Measurements from ENCODE around the gene TEP1.
"Not testable (repeated sequence)": the region's sequence is repeated elsewhere in the genome, so short reads cannot be mapped to it uniquely, and the experiment has no call there.

TEP1 gene

GRCh38 chr14:20347747-20348146 is 65.6 kb downstream of the TEP1 start:
- no peaks in the 10 kb centered on the region for H3K27me3 Mint-ChIP-seq
- no peaks in the 10 kb centered on the region for H3K9me3 Mint-ChIP-seq (ENCODE audit: low read depth)
- H3K4me1 Mint-ChIP-seq (ENCODE audit: low read depth), result peaks cover 13% of the 10 kb centered on the region
- peaks cover 10% of the 10 kb centered on the region for H3K36me3 Mint-ChIP-seq
- no peak overlapping the region for H3K27ac Mint-ChIP-seq
- H3K4me3 Mint-ChIP-seq, result no peak overlapping the region

DNA sequence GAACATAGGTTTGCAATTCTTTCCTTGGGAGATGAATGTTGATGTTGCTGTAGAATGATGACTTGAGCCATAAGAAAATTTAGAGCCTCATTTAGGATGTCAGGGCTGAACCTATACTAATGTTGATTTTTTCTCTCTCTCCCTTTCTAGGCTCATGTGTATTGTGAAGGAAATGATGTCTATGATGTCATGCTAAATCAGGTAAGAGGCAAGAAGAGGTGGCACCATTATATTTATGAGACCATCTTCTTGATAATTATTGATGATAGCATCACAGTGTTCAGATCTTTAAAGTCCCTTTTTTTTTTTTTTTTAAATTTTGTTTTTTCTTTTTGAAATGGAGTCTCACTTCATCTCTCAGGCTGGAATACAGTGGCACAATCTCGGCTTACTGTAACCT is 66.6 kb downstream of the TEP1 start:
- H3K4me3 Mint-ChIP-seq, result no peak overlapping the region
- H3K4me1 Mint-ChIP-seq (ENCODE audit: low read depth), result peaks cover 16% of the 10 kb centered on the region
- H3K27ac Mint-ChIP-seq, result no peak overlapping the region
- H3K27me3 Mint-ChIP-seq, result no peaks in the 10 kb centered on the region
- H3K36me3 Mint-ChIP-seq, result peaks cover 10% of the 10 kb centered on the region
- no peaks in the 10 kb centered on the region for H3K9me3 Mint-ChIP-seq (ENCODE audit: low read depth)

- no peaks in the 10 kb centered on the region for H3K9me3 Mint-ChIP-seq (ENCODE audit: low read depth)
- H3K4me1 Mint-ChIP-seq (ENCODE audit: low read depth), result peaks cover 16% of the 10 kb centered on the region
- peak overlapping the region; percentile 5 for H3K4me3 Mint-ChIP-seq
- peak overlapping the region; percentile 4 for H3K27ac Mint-ChIP-seq
- peaks cover 7% of the 10 kb centered on the region for H3K36me3 Mint-ChIP-seq
- H3K27me3 Mint-ChIP-seq, result no peaks in the 10 kb centered on the region
Observed at GRCh38 chr14:20345366-20345765, 67.9 kb downstream of the TEP1 start.

DNA sequence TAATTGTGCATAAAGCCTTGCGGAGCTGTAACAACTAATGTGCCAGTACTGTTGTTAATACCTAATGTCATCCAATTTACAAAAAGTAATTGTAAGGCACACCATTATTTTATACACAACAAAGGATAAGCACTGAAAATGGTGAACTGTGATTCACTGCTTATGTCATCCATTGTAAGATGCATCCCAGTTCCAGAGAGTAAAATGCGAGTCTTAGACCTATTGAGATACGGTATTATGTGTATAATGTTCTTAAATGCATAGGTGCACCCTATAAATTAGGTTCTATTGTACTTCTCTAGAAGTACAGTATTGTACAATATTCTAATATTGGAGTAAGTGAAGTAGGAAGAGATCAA is 69.5 kb downstream of the TEP1 start:
- Mint-ChIP-seq H3K9me3 (ENCODE audit: low read depth) (no peaks in the 10 kb centered on the region), H3K4me3 (peak overlapping the region; percentile 98), H3K27me3 (no peaks in the 10 kb centered on the region), H3K36me3 (peaks cover 7% of the 10 kb centered on the region), H3K4me1 (ENCODE audit: low read depth) (peaks cover 16% of the 10 kb centered on the region), H3K27ac (peak overlapping the region; percentile 96)

- Mint-ChIP-seq H3K36me3 (peaks cover 7% of the 10 kb centered on the region), H3K27ac (peak within 1 kb of the TSS; percentile 96), H3K4me1 (ENCODE audit: low read depth) (peaks cover 16% of the 10 kb centered on the region), H3K4me3 (peak within 1 kb of the TSS; percentile 98), H3K27me3 (no peaks in the 10 kb centered on the region), H3K9me3 (ENCODE audit: low read depth) (no peaks in the 10 kb centered on the region)
Observed at GRCh38 chr14:20343092-20343861, 70.0 kb downstream of the TEP1 start, which contains the start of gene PARP2. TSS of gene PARP2 (plus strand) at chr14:20343635. CDS start at chr14:20343642, 7 bp downstream.

- H3K36me3 Mint-ChIP-seq, result peaks cover 6% of the 10 kb centered on the region
- H3K27me3 Mint-ChIP-seq, result no peaks in the 10 kb centered on the region
- H3K9me3 Mint-ChIP-seq (ENCODE audit: low read depth), result no peaks in the 10 kb centered on the region
- H3K4me3 Mint-ChIP-seq, result peak overlapping the region; percentile 98
- H3K27ac Mint-ChIP-seq, result no peak overlapping the region
- peaks cover 16% of the 10 kb centered on the region for H3K4me1 Mint-ChIP-seq (ENCODE audit: low read depth)
Observed at GRCh38 chr14:20341646-20342045, 71.7 kb downstream of the TEP1 start.

DNA sequence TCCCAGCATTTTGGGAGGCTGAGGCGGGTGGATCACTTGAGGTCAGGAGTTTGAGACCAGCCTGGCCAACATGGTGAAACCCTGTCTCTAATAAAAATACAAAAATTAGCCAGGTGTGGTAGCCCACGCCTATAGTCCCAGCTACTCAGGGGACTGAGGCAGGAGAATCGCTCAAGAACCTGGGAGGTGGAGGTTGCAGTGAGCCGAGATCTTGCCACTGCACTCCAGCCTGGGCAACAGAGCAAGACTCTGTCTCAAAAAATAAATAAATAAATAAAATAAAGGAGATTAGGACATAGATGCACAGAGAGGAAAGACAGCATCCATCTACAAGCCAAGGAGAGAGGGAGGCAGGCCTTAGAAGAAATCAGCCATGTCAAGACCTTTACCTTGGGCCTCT is 72.3 kb downstream of the TEP1 start:
- H3K4me1 Mint-ChIP-seq (ENCODE audit: low read depth), result peaks cover 16% of the 10 kb centered on the region
- H3K9me3 Mint-ChIP-seq (ENCODE audit: low read depth); H3K36me3 Mint-ChIP-seq; H3K27ac Mint-ChIP-seq; H3K4me3 Mint-ChIP-seq; H3K27me3 Mint-ChIP-seq: not testable (repeated sequence)

GRCh38 chr14:20334017-20334416 is 79.3 kb downstream of the TEP1 start:
- Mint-ChIP-seq H3K36me3 (no peaks in the 10 kb centered on the region), H3K27me3 (no peaks in the 10 kb centered on the region), H3K9me3 (ENCODE audit: low read depth) (no peaks in the 10 kb centered on the region), H3K4me3 (no peak overlapping the region), H3K27ac (no peak overlapping the region), H3K4me1 (ENCODE audit: low read depth) (peaks cover 29% of the 10 kb centered on the region)

DNA sequence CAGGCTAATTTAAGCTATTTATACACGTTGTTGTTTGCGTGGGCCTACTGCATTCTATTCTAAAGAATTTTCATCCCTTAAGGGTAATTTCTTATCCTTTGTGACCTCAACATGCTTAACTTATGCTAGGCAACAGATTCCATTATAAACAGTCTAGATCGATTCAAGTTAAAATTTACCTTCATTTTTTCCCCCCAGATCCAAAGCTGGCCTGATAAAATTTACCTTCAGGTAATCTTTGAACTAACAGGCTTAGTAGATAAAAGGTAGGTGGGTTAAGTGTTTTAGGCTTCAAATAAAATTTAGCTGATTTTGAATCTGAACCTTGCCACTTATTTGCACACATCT is 79.8 kb downstream of the TEP1 start:
- H3K27ac Mint-ChIP-seq, result peak overlapping the region; percentile 88
- H3K9me3 Mint-ChIP-seq (ENCODE audit: low read depth), result no peaks in the 10 kb centered on the region
- H3K27me3 Mint-ChIP-seq, result no peaks in the 10 kb centered on the region
- H3K36me3 Mint-ChIP-seq, result no peaks in the 10 kb centered on the region
- H3K4me1 Mint-ChIP-seq (ENCODE audit: low read depth), result peaks cover 32% of the 10 kb centered on the region
- H3K4me3 Mint-ChIP-seq, result peak overlapping the region; percentile 98

GRCh38 chr14:20332788-20333493 is 80.4 kb downstream of the TEP1 start, which contains the start of gene CCNB1IP1:
TSS of gene CCNB1IP1 (minus strand) at chr14:20333279. CDS start at chr14:20316523, 16,756 bp downstream.
- Mint-ChIP-seq H3K36me3 (no peaks in the 10 kb centered on the region), H3K4me1 (ENCODE audit: low read depth) (peaks cover 35% of the 10 kb centered on the region), H3K27me3 (no peaks in the 10 kb centered on the region), H3K9me3 (ENCODE audit: low read depth) (no peaks in the 10 kb centered on the region), H3K4me3 (peak within 1 kb of the TSS; percentile 98), H3K27ac (peak within 1 kb of the TSS; percentile 88)

DNA sequence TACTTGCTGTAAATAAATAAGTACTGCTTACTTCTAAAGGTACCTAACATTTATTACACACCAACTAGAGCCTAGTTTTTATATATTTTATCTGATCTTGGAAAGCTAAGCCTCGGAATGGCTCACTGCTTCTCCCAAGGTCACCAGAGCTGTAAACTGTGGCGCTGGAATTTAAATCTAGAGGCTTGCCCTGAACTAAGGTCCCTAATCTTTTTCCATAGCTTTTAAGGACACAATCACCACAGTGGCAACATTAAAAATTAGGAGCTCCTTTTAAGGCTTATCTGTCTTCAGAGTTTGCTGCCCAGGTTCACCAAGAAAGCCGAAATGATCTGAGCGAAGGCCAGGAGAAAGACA is 80.9 kb downstream of the TEP1 start:
- Mint-ChIP-seq H3K27me3 (no peaks in the 10 kb centered on the region), H3K4me3 (peak overlapping the region; percentile 98), H3K4me1 (ENCODE audit: low read depth) (peaks cover 40% of the 10 kb centered on the region), H3K36me3 (peaks cover 2% of the 10 kb centered on the region), H3K27ac (peak overlapping the region; percentile 88), H3K9me3 (ENCODE audit: low read depth) (no peaks in the 10 kb centered on the region)

DNA sequence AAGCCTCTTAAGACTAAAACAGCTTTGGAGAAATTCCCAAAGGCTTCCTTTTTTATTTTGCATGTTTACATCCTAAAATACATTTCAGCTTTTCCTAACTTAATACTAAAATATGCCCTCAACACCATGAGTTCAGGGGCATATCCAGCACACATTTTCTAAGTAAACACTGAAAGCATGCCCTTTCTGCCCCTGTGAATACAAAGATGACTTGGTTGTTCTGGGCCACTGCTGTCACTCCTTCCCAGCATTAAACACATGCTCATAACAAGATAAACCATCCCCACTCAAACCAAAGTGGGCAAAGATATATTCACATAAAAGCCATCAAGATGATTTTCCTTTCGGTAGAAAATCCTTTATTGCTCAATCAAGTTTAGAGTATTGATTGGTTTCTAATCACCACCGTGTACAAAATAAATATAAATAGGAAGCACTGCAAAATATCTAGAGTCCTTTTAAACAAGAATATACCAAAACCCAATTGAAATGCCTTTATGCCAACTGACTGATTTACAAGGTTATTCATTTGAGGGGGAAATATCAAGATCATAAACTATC is 82.2 kb downstream of the TEP1 start:
- Mint-ChIP-seq H3K27ac (peak overlapping the region; percentile 17), H3K4me1 (ENCODE audit: low read depth) (peaks cover 42% of the 10 kb centered on the region), H3K36me3 (peaks cover 5% of the 10 kb centered on the region), H3K4me3 (peak overlapping the region; percentile 54), H3K27me3 (no peaks in the 10 kb centered on the region), H3K9me3 (ENCODE audit: low read depth) (no peaks in the 10 kb centered on the region)

DNA sequence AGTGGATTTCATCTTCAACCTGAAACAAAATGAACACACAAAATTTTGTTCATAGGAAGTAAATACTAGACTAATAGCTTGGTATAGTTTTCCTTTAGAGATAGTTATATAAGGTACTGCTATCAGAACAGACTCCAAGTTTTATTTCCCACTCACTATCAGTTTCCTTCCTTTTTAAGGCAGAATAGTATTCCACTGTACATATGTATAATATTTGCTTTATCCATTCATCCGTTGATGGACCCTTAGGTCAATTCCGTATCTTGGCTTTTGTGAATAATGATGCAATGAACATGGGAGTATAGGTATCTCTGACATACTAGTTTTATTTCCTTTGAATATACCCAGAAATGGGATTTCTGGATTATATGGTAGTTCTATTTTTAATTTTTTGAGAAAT is 83.9 kb downstream of the TEP1 start:
- peak overlapping the region; percentile 5 for H3K27ac Mint-ChIP-seq
- peaks cover 7% of the 10 kb centered on the region for H3K36me3 Mint-ChIP-seq
- no peak overlapping the region for H3K4me3 Mint-ChIP-seq
- peaks cover 42% of the 10 kb centered on the region for H3K4me1 Mint-ChIP-seq (ENCODE audit: low read depth)
- no peaks in the 10 kb centered on the region for H3K27me3 Mint-ChIP-seq
- H3K9me3 Mint-ChIP-seq (ENCODE audit: low read depth), result no peaks in the 10 kb centered on the region

DNA sequence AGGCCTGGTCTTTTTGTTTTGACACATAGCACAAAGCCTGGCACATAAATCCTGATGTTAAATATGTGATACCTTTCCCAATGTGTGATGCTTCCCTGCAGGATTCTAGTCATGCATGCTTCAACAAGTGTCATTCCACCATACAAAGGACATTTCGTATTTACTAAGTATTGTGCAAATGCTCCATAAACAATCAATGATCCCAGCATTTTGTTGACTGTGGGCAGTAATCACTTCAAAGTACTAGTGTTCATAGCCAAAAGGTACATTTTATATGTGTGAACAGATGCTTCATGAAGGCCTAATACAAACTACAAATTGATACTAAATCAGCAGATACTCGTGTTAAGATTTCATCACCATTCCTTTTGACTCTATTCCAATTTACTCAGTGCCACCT is 84.6 kb downstream of the TEP1 start:
- Mint-ChIP-seq H3K27ac (no peak overlapping the region), H3K4me1 (ENCODE audit: low read depth) (peaks cover 41% of the 10 kb centered on the region), H3K36me3 (peaks cover 8% of the 10 kb centered on the region), H3K4me3 (no peak overlapping the region), H3K9me3 (ENCODE audit: low read depth) (no peaks in the 10 kb centered on the region), H3K27me3 (no peaks in the 10 kb centered on the region)

Measured in activated naive CD8-positive, alpha-beta T cell (primary cell).